ENCODE data around the gene PPP3CB.

DNA sequence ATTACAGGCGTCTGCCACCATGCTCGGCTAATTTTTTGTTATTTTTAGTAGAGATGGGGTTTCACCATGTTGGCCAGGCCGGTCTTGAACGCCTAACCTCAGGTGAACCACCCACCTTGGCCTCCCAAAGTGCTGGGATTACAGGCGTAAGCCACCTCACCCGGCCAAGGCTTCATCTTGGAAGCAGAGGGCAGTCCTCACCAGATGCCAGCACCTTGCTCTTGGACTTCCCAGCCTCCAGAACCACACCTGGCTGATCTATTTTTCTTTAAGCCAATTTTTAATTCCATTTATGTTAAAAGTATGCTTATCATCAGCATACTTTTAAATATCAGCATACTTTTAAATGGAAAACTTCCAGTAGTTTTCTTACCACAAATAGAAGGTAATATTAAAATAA is 94.2 kb downstream of the PPP3CB start:
- TF ChIP-seq TCF4 (CRISPR knock-in tag; IDR thresholded peaks at IDR 0.05; ENCODE audit: borderline replicate concordance) (no peak), PPARA (CRISPR knock-in tag; IDR thresholded peaks at IDR 0.05; ENCODE audit: borderline replicate concordance) (no peak), CSDC2 (CRISPR knock-in tag; IDR thresholded peaks at IDR 0.05) (no peak), RARB (CRISPR knock-in tag; IDR thresholded peaks at IDR 0.05) (no peak), GLIS3 (CRISPR knock-in tag; IDR thresholded peaks at IDR 0.05) (no peak), ZFP3 (CRISPR knock-in tag; IDR thresholded peaks at IDR 0.05) (no peak), ZNF70 (CRISPR knock-in tag; IDR thresholded peaks at IDR 0.05) (no peak), BACH2 (CRISPR knock-in tag; IDR thresholded peaks at IDR 0.05; ENCODE audit: borderline replicate concordance) (no peak), ISL1 (CRISPR knock-in tag; IDR thresholded peaks at IDR 0.05) (no peak), TOX (CRISPR knock-in tag; IDR thresholded peaks at IDR 0.05; ENCODE audit: borderline replicate concordance) (no peak)
- TF ChIP-seq, protein P1, sequence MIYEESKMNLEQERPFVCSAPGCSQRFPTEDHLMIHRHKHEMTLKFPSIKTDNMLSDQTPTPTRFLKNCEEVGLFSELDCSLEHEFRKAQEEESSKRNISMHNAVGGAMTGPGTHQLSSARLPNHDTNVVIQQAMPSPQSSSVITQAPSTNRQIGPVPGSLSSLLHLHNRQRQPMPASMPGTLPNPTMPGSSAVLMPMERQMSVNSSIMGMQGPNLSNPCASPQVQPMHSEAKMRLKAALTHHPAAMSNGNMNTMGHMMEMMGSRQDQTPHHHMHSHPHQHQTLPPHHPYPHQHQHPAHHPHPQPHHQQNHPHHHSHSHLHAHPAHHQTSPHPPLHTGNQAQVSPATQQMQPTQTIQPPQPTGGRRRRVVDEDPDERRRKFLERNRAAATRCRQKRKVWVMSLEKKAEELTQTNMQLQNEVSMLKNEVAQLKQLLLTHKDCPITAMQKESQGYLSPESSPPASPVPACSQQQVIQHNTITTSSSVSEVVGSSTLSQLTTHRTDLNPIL (CRISPR knock-in tag; IDR thresholded peaks at IDR 0.05; ENCODE audit: low read depth): no peak
- TF ChIP-seq, protein P2, sequence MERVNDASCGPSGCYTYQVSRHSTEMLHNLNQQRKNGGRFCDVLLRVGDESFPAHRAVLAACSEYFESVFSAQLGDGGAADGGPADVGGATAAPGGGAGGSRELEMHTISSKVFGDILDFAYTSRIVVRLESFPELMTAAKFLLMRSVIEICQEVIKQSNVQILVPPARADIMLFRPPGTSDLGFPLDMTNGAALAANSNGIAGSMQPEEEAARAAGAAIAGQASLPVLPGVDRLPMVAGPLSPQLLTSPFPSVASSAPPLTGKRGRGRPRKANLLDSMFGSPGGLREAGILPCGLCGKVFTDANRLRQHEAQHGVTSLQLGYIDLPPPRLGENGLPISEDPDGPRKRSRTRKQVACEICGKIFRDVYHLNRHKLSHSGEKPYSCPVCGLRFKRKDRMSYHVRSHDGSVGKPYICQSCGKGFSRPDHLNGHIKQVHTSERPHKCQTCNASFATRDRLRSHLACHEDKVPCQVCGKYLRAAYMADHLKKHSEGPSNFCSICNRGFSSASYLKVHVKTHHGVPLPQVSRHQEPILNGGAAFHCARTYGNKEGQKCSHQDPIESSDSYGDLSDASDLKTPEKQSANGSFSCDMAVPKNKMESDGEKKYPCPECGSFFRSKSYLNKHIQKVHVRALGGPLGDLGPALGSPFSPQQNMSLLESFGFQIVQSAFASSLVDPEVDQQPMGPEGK (CRISPR knock-in tag; IDR thresholded peaks at IDR 0.05; ENCODE audit: borderline replicate concordance): no peak
- TF ChIP-seq, protein P3, sequence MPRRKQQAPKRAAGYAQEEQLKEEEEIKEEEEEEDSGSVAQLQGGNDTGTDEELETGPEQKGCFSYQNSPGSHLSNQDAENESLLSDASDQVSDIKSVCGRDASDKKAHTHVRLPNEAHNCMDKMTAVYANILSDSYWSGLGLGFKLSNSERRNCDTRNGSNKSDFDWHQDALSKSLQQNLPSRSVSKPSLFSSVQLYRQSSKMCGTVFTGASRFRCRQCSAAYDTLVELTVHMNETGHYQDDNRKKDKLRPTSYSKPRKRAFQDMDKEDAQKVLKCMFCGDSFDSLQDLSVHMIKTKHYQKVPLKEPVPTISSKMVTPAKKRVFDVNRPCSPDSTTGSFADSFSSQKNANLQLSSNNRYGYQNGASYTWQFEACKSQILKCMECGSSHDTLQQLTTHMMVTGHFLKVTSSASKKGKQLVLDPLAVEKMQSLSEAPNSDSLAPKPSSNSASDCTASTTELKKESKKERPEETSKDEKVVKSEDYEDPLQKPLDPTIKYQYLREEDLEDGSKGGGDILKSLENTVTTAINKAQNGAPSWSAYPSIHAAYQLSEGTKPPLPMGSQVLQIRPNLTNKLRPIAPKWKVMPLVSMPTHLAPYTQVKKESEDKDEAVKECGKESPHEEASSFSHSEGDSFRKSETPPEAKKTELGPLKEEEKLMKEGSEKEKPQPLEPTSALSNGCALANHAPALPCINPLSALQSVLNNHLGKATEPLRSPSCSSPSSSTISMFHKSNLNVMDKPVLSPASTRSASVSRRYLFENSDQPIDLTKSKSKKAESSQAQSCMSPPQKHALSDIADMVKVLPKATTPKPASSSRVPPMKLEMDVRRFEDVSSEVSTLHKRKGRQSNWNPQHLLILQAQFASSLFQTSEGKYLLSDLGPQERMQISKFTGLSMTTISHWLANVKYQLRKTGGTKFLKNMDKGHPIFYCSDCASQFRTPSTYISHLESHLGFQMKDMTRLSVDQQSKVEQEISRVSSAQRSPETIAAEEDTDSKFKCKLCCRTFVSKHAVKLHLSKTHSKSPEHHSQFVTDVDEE (CRISPR knock-in tag; IDR thresholded peaks at IDR 0.05): no peak
